ENCODE measurements around the gene SLC52A1.

DNA sequence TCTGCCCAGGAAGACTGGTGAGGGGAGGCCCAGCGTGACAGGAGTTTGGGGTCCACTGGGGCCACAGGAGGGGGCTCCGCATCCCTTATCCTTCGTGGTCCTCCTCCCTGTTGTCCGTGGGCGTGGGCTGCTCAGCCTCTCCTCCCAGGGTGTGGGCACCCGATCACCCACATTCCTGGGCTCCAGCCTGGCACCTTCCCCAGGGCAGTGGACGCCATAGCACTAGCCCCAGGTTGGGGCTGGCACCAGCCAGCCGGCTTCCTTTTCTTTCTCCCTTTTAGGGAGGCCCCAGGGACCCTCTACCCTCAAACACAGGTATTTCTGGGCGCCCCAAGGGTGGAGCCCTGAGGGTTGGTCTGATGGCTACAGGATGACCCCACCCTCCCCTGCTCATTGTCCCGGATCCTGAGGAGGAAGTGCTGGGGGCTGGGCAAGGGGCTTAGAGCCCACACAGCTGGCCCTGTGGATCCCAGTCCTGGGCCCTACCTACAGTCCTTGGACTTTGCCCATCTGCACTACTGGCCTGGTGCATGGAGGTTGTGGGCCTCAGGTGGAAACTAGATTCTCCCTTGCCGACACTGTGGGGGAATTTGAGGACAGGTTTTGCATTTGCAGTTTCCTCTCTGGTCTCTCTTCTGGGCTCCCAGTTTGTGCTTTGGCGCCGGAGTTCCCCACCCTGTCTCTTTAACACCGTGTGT is 36.3 kb downstream of the SLC52A1 start:
- TF ChIP-seq CTCF (IDR thresholded peaks at IDR 0.05) (no peak), RAD21 (conservative IDR thresholded peaks at IDR 0.05 in 1 of 2, IDR thresholded peaks at IDR 0.05 in 1 of 2) (no peak), SMC3 (IDR thresholded peaks at IDR 0.05) (no peak), FOSB (CRISPR knock-in tag; IDR thresholded peaks at IDR 0.05) (no peak), RFX5 (IDR thresholded peaks at IDR 0.05) (no peak), ESRRA (IDR thresholded peaks at IDR 0.05; ENCODE audit: borderline replicate concordance, low read length) (no peak), CEBPB (IDR thresholded peaks at IDR 0.05) (no peak), ZFP36 (IDR thresholded peaks at IDR 0.05; ENCODE audit: borderline replicate concordance, partially characterized antibody) (no peak), POLR2AphosphoS2 (conservative IDR thresholded peaks at IDR 0.05; ENCODE audit: low read length) (no peak), EP300 (IDR thresholded peaks at IDR 0.05) (no peak), KDM1A (IDR thresholded peaks at IDR 0.05; ENCODE audit: low read depth) (no peak), RNF2 (IDR thresholded peaks at IDR 0.05; ENCODE audit: borderline replicate concordance, low read depth) (no peak), CHD2 (IDR thresholded peaks at IDR 0.05; ENCODE audit: low read length, partially characterized antibody) (no peak), POLR2A (IDR thresholded peaks at IDR 0.05; ENCODE audit: low read length) (no peak)
